Measurements from ENCODE around the gene MOCOS. TPM values are rescaled to one million over a fixed set of nuclear protein-coding genes. Genes with fewer than 3 reads are reported as not detected.
"Not testable (repeated sequence)": the region's sequence is repeated elsewhere in the genome, so short reads cannot be mapped to it uniquely, and the experiment has no call there.

Gene MOCOS
- total RNA-seq, 1 donor from 2014 or later = 0.79 TPM

DNA sequence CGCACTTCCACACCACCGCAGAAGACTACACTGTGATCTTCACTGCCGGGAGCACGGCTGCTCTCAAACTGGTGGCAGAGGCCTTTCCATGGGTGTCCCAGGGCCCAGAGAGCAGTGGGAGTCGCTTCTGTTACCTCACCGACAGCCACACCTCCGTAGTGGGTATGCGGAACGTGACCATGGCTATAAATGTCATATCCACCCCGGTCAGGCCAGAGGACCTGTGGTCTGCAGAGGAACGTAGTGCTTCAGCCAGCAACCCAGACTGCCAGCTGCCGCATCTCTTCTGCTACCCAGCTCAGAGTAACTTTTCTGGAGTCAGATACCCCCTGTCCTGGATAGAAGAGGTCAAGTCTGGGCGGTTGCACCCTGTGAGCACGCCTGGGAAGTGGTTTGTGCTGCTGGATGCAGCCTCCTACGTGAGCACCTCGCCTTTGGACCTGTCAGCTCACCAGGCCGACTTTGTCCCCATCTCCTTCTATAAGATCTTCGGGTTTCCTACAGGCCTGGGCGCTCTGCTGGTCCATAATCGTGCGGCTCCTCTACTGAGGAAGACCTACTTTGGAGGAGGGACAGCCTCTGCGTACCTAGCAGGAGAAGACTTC lies 12.5 kb downstream of the MOCOS start:
- no peak for DNase-seq (ENCODE audit: low read depth, low spot score)

DNA sequence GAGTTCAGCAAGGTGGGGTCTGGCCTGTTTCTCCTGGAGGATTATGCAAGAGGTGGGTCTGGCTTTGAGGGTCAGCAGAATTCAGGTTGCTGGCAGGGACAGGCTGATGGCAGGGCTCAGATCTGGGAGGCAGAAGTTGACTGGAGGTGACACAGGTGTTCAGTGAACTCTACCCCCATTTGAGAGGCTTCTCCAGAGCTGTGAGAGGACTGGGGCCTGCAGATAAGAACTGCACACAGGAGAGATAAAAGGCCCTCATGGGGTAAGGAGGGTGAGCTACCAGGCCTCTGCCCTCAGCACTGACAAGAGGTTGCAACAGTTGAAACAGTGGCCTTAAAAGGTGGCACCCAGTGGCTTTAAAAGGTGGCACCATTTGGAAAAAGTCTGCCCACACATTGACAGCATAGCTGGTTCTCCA lies 13.1 kb downstream of the MOCOS start:
- DNase-seq (ENCODE audit: low read depth, low spot score) = no peak

DNA sequence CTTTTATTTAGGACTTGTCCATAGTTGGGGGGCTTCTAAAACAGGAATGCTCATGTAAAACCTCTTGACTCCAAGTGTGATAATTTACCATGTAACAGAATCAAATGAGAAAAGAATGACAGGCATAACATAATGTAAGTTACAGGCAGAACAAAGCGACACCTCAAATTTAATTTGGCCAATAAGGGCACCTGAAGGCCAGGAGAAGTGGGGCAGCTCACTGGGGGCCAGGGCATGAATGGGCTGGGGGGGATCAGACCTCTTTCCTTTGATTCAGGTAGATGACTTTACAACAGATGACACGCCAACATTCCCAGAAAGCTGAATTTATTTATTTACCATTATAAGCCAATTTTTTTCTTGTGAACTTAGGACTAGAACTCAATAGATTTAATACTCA lies 14.5 kb downstream of the MOCOS start:
- no peak for DNase-seq (ENCODE audit: low read depth, low spot score)

GRCh38 chr18:36203360-36203895 lies 16.1 kb downstream of the MOCOS start:
- no peak for DNase-seq (ENCODE audit: low read depth, low spot score)

DNA sequence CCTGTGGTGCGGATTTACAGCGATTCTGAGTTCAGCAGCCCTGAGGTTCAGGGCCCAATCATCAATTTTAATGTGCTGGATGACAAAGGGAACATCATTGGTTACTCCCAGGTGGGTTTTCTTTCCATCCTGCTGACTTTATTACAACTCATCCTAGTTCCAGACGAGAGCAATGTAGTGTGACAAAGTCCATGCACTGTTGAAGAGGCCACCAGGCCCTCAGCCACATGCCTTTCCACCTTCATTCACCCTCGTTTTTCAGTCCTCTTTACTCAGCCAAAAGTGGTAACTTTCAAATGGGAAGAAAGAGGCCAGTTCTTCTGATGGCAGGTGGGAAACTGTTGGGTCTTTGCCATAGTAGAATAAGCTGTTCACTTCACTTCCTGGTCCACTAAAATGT lies 17.9 kb downstream of the MOCOS start:
- DNase-seq (ENCODE audit: low read depth, low spot score) = no peak

GRCh38 chr18:36207303-36207702 lies 20.0 kb downstream of the MOCOS start:
- DNase-seq (ENCODE audit: low read depth, low spot score) = no peak

DNA sequence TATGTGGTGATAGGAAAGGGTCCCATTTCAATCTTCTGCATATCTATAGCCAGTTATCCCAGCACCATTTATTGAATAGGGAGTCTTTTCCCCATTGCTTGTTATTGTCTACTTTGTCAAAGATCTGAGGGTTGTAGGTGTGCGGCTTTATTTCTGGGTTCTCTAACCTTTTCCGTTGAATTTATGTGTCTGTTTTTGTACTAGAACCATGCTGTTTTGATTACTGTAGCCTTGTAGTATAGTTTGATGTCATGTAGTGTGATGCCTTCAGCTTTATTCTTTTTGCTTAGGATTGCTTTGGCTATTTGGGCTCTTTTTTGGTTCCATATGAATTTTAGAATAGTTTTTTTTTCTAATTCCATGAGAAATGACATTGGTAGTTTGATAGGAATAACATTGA lies 20.7 kb downstream of the MOCOS start:
- not testable (repeated sequence) for DNase-seq (ENCODE audit: low read depth, low spot score)

- no peak for DNase-seq (ENCODE audit: low read depth, low spot score)
These were observed 24.3 kb downstream of the MOCOS start for GRCh38 chr18:36211612-36212065.

DNA sequence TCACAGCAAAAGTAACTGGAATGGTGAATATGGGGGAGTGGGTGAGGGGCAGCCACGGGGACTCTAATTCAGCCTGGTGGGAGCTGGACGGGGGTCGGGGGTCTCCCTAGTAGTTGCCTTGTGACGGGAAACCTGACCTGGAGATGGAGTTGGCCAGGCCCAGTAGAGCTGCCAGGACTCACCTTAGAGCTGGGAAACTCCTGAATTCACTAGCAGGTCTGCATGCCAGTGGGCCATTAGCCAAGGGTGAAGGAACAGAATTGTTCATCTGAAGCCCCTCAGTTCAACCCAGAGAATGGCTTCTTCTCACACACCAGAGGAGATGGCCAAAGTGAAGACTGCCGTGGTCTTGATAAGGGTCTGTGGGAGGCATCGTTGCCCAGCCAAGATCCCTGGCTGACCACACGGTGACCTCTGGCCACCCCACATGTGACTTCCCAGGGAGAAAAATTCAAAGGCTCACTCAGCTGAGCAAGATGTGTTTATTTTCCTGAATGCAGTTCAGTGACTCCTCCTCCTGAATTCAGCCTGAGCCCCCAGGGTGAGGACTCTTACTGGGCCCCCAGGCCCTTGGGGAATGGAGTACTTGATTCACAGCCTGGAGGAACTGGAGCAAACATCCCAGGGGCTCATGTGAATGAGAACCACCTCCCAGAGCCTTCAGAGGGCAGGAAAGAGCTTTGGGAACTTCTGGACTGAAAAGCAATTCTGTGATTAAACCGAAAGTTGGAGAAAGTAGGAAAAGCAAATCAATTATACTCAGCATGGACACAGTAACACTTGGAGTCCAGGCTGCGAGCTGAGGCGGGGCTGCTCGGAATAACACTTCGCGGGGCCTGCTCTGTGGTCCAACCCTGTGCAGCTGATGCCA lies 25.2 kb downstream of the MOCOS start:
- no peak for DNase-seq (ENCODE audit: low read depth, low spot score)

- no peak for DNase-seq (ENCODE audit: low read depth, low spot score)
These were observed 27.5 kb downstream of the MOCOS start for GRCh38 chr18:36214811-36215210.

DNA sequence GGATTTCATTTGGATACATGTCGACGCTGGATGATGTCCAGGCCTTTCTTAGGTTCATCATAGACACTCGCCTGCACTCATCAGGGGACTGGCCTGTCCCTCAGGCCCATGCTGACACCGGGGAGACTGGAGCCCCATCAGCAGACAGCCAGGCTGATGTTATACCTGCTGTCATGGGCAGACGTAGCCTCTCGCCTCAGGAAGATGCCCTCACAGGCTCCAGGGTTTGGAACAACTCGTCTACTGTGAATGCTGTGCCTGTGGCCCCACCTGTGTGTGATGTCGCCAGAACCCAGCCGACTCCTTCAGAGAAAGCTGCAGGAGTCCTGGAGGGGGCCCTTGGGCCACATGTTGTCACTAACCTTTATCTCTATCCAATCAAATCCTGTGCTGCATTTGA lies 28.3 kb downstream of the MOCOS start:
- no peak for DNase-seq (ENCODE audit: low read depth, low spot score)

GRCh38 chr18:36217348-36217747 lies 30.1 kb downstream of the MOCOS start:
- no peak for DNase-seq (ENCODE audit: low read depth, low spot score)

GRCh38 chr18:36229188-36229587 lies 41.9 kb downstream of the MOCOS start:
- no peak for DNase-seq (ENCODE audit: low read depth, low spot score)

GRCh38 chr18:36240510-36240909 lies 53.2 kb downstream of the MOCOS start:
- DNase-seq (ENCODE audit: low read depth, low spot score) = not testable (repeated sequence)

GRCh38 chr18:36241831-36242230 lies 54.5 kb downstream of the MOCOS start:
- no peak for DNase-seq (ENCODE audit: low read depth, low spot score)

GRCh38 chr18:36247036-36247435 lies 59.7 kb downstream of the MOCOS start:
- no peak for DNase-seq (ENCODE audit: low read depth, low spot score)

DNA sequence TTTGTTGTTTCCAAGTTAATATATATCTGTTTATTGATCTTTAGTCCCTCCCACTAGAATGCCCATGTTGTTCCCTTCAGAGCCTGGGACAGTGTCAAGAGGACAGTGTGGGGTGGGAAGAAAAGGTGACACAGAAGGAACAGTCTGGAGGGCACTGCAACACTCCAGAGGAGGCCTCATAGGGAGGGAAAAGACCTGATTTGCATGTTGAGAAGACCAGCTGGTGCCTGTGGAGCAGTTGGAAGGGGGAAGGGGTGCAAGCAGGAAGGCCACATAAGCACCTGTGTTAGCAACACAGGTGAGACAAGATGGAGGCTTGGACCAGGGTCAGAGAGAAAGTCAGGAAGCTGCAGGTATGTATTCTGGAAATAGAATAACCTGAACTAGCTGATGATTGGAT lies 62.1 kb downstream of the MOCOS start:
- no peak for DNase-seq (ENCODE audit: low read depth, low spot score)

GRCh38 chr18:36250827-36251226 lies 63.5 kb downstream of the MOCOS start:
- DNase-seq (ENCODE audit: low read depth, low spot score) = no peak

DNA sequence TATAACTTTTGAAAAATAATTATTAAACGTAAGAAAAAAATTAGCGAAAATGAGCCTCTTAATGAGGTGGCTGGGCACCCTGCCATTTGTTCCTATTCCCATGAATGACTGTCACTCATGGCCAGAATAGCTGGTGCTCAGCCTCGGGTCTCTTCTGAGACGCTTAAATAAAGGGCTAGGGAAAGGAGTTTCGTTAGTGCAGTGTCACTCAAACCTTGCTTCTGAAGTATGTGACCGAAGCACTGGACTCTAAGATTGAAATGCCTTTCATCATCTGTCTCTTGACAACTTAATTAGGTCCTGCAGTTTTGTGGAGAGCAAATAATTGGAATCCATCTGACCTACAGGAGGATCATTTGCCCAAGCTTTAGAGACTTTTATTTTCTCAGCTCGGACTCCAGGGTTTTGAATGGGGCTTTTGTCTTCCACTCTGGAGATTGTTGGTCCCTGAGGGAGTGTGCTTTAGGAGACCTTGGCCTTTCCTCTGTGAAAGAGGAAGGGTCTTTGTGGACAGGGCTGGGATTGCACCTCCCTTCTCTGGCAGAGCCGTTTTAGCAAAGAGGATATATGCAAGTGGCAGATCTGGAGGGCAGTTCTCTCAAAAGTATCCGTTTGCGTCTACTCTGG lies 67.9 kb downstream of the MOCOS start:
- no peak for DNase-seq (ENCODE audit: low read depth, low spot score)

DNA sequence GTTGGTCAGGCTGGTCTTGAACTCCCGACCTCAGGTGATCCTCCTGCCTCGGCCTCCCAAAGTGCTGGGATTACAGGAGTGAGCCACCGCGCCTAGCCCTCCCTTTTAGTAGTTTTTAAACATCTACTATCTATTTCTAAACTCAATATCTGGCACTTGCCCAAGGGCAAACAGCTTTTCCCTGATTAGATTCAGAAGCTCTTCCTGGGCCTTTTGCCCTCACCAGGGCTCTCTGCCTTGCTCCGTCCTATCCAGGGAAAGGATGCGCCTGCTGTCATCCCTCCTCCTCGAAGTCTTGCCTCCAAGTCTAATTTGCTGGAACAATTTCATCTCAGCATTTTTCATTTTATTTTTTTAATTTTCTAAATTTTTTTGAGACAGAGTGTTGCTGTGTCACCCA lies 68.8 kb downstream of the MOCOS start:
- DNase-seq (ENCODE audit: low read depth, low spot score) = no peak

- no peak for DNase-seq (ENCODE audit: low read depth, low spot score)
These were observed 75.7 kb downstream of the MOCOS start for GRCh38 chr18:36262971-36263370.

GRCh38 chr18:36264283-36264682 lies 77.0 kb downstream of the MOCOS start:
- no peak for DNase-seq (ENCODE audit: low read depth, low spot score)

Data from pulmonary artery endothelial cell (primary cell).